ENCODE data around the gene RNF44.

The RNF44 gene

GRCh38 chr5:176547802-176548201 is 10.6 kb upstream of the RNF44 start:
- no peak for ATAC-seq (replicated peaks; ENCODE audit: extremely low read depth, poor library complexity, severe bottlenecking)
- Mint-ChIP-seq H3K36me3 (ENCODE audit: insufficient read depth) (peaks cover 5% of the 10 kb centered on the region), H3K27ac (ENCODE audit: low read depth) (peak overlapping the region; percentile 53), H3K9me3 (no peaks in the 10 kb centered on the region), H3K4me1 (peaks cover 39% of the 10 kb centered on the region), H3K4me3 (no peak overlapping the region), H3K27me3 (no peaks in the 10 kb centered on the region)
- no peak for DNase-seq (ENCODE audit: low spot score in 2 of 2)

GRCh38 chr5:176545737-176546509 is 8.7 kb upstream of the RNF44 start:
- peaks cover 14% of the 10 kb centered on the region for H3K36me3 Mint-ChIP-seq (ENCODE audit: insufficient read depth)
- H3K4me1 Mint-ChIP-seq = peaks cover 47% of the 10 kb centered on the region
- no peaks in the 10 kb centered on the region for H3K9me3 Mint-ChIP-seq
- no peaks in the 10 kb centered on the region for H3K27me3 Mint-ChIP-seq
- ATAC-seq (replicated peaks; ENCODE audit: extremely low read depth, poor library complexity, severe bottlenecking) (no peak), DNase-seq (ENCODE audit: low spot score in 2 of 2) (no peak)
- no peak overlapping the region for H3K4me3 Mint-ChIP-seq
- no peak overlapping the region for H3K27ac Mint-ChIP-seq (ENCODE audit: low read depth)

- no peaks in the 10 kb centered on the region for H3K9me3 Mint-ChIP-seq
- ATAC-seq (replicated peaks; ENCODE audit: extremely low read depth, poor library complexity, severe bottlenecking) (no peak), DNase-seq (ENCODE audit: low spot score in 2 of 2) (no peak)
- peak overlapping the region; percentile 85 for H3K4me3 Mint-ChIP-seq
- no peaks in the 10 kb centered on the region for H3K27me3 Mint-ChIP-seq
- peaks cover 47% of the 10 kb centered on the region for H3K4me1 Mint-ChIP-seq
- H3K36me3 Mint-ChIP-seq (ENCODE audit: insufficient read depth) = peaks cover 14% of the 10 kb centered on the region
- H3K27ac Mint-ChIP-seq (ENCODE audit: low read depth) = peak overlapping the region; percentile 88
Observed at GRCh38 chr5:176545388-176545736, 8.2 kb upstream of the RNF44 start.

GRCh38 chr5:176543428-176544182 is 6.4 kb upstream of the RNF44 start:
- Mint-ChIP-seq H3K27me3 (no peaks in the 10 kb centered on the region), H3K4me3 (peak overlapping the region; percentile 85), H3K27ac (ENCODE audit: low read depth) (peak overlapping the region; percentile 88), H3K9me3 (no peaks in the 10 kb centered on the region), H3K4me1 (peaks cover 61% of the 10 kb centered on the region), H3K36me3 (ENCODE audit: insufficient read depth) (peaks cover 14% of the 10 kb centered on the region)
- DNase-seq (ENCODE audit: low spot score in 2 of 2) (peak in 1 of 2 donors; percentile 57), ATAC-seq (replicated peaks; ENCODE audit: extremely low read depth, poor library complexity, severe bottlenecking) (peak; percentile 66)

- H3K36me3 Mint-ChIP-seq (ENCODE audit: insufficient read depth) = peaks cover 17% of the 10 kb centered on the region
- H3K27me3 Mint-ChIP-seq = no peaks in the 10 kb centered on the region
- peaks cover 67% of the 10 kb centered on the region for H3K4me1 Mint-ChIP-seq
- H3K27ac Mint-ChIP-seq (ENCODE audit: low read depth) = peak overlapping the region; percentile 91
- H3K4me3 Mint-ChIP-seq = peak overlapping the region; percentile 88
- no peaks in the 10 kb centered on the region for H3K9me3 Mint-ChIP-seq
- ATAC-seq (replicated peaks; ENCODE audit: extremely low read depth, poor library complexity, severe bottlenecking) (peak; percentile 5), DNase-seq (ENCODE audit: low spot score in 2 of 2) (no peak)
Observed at GRCh38 chr5:176542596-176543427, 5.6 kb upstream of the RNF44 start.

GRCh38 chr5:176542135-176542595 is 5.0 kb upstream of the RNF44 start:
- Mint-ChIP-seq H3K9me3 (no peaks in the 10 kb centered on the region), H3K36me3 (ENCODE audit: insufficient read depth) (peaks cover 24% of the 10 kb centered on the region), H3K27ac (ENCODE audit: low read depth) (peak overlapping the region; percentile 91), H3K4me3 (peak overlapping the region; percentile 88), H3K4me1 (peaks cover 64% of the 10 kb centered on the region), H3K27me3 (no peaks in the 10 kb centered on the region)
- peak in 1 of 2 donors; percentile 50 for DNase-seq (ENCODE audit: low spot score in 2 of 2)
- ATAC-seq (replicated peaks; ENCODE audit: extremely low read depth, poor library complexity, severe bottlenecking) = no peak

GRCh38 chr5:176541338-176542134 is 4.3 kb upstream of the RNF44 start:
- Mint-ChIP-seq H3K4me3 (peak overlapping the region; percentile 88), H3K9me3 (no peaks in the 10 kb centered on the region), H3K4me1 (peaks cover 64% of the 10 kb centered on the region), H3K36me3 (ENCODE audit: insufficient read depth) (peaks cover 28% of the 10 kb centered on the region), H3K27me3 (no peaks in the 10 kb centered on the region), H3K27ac (ENCODE audit: low read depth) (peak overlapping the region; percentile 91)
- ATAC-seq (replicated peaks; ENCODE audit: extremely low read depth, poor library complexity, severe bottlenecking) = peak; percentile 10
- DNase-seq (ENCODE audit: low spot score in 2 of 2) = peak; percentile 56 to 66

GRCh38 chr5:176540956-176541337 is 3.7 kb upstream of the RNF44 start:
- Mint-ChIP-seq H3K27me3 (no peaks in the 10 kb centered on the region), H3K36me3 (ENCODE audit: insufficient read depth) (peaks cover 29% of the 10 kb centered on the region), H3K4me3 (peak overlapping the region; percentile 88), H3K4me1 (peaks cover 64% of the 10 kb centered on the region), H3K9me3 (no peaks in the 10 kb centered on the region), H3K27ac (ENCODE audit: low read depth) (peak overlapping the region; percentile 91)
- ATAC-seq (replicated peaks; ENCODE audit: extremely low read depth, poor library complexity, severe bottlenecking) (no peak), DNase-seq (ENCODE audit: low spot score in 2 of 2) (peak in 1 of 2 donors; percentile 52)

GRCh38 chr5:176540476-176540899 is 3.3 kb upstream of the RNF44 start:
- DNase-seq (ENCODE audit: low spot score in 2 of 2) = no peak
- Mint-ChIP-seq H3K4me3 (peak overlapping the region; percentile 88), H3K4me1 (peaks cover 64% of the 10 kb centered on the region), H3K27me3 (no peaks in the 10 kb centered on the region), H3K27ac (ENCODE audit: low read depth) (peak overlapping the region; percentile 91), H3K9me3 (no peaks in the 10 kb centered on the region), H3K36me3 (ENCODE audit: insufficient read depth) (peaks cover 34% of the 10 kb centered on the region)
- ATAC-seq (replicated peaks; ENCODE audit: extremely low read depth, poor library complexity, severe bottlenecking) = no peak

- no peaks in the 10 kb centered on the region for H3K27me3 Mint-ChIP-seq
- no peak for DNase-seq (ENCODE audit: low spot score in 2 of 2)
- no peaks in the 10 kb centered on the region for H3K9me3 Mint-ChIP-seq
- H3K4me3 Mint-ChIP-seq = no peak overlapping the region
- ATAC-seq (replicated peaks; ENCODE audit: extremely low read depth, poor library complexity, severe bottlenecking) = no peak
- H3K4me1 Mint-ChIP-seq = peaks cover 69% of the 10 kb centered on the region
- peak overlapping the region; percentile 97 for H3K27ac Mint-ChIP-seq (ENCODE audit: low read depth)
- H3K36me3 Mint-ChIP-seq (ENCODE audit: insufficient read depth) = peaks cover 39% of the 10 kb centered on the region
Observed at GRCh38 chr5:176538989-176539384, 1.8 kb upstream of the RNF44 start.

GRCh38 chr5:176538230-176538988 is 1.2 kb upstream of the RNF44 start:
- peaks cover 75% of the 10 kb centered on the region for H3K4me1 Mint-ChIP-seq
- ATAC-seq (replicated peaks; ENCODE audit: extremely low read depth, poor library complexity, severe bottlenecking) (no peak), DNase-seq (ENCODE audit: low spot score in 2 of 2) (no peak)
- peak overlapping the region; percentile 97 for H3K27ac Mint-ChIP-seq (ENCODE audit: low read depth)
- H3K9me3 Mint-ChIP-seq = no peaks in the 10 kb centered on the region
- peak overlapping the region; percentile 92 for H3K4me3 Mint-ChIP-seq
- H3K27me3 Mint-ChIP-seq = no peaks in the 10 kb centered on the region
- peaks cover 42% of the 10 kb centered on the region for H3K36me3 Mint-ChIP-seq (ENCODE audit: insufficient read depth)
